ENCODE results near the gene STARD8.
A peak's percentile ranks its signal among the peaks of the same experiment; 100 is the strongest.
"Not testable (repeated sequence)": the region's sequence is repeated elsewhere in the genome, so short reads cannot be mapped to it uniquely, and the experiment has no call there.

STARD8 gene, protein sequence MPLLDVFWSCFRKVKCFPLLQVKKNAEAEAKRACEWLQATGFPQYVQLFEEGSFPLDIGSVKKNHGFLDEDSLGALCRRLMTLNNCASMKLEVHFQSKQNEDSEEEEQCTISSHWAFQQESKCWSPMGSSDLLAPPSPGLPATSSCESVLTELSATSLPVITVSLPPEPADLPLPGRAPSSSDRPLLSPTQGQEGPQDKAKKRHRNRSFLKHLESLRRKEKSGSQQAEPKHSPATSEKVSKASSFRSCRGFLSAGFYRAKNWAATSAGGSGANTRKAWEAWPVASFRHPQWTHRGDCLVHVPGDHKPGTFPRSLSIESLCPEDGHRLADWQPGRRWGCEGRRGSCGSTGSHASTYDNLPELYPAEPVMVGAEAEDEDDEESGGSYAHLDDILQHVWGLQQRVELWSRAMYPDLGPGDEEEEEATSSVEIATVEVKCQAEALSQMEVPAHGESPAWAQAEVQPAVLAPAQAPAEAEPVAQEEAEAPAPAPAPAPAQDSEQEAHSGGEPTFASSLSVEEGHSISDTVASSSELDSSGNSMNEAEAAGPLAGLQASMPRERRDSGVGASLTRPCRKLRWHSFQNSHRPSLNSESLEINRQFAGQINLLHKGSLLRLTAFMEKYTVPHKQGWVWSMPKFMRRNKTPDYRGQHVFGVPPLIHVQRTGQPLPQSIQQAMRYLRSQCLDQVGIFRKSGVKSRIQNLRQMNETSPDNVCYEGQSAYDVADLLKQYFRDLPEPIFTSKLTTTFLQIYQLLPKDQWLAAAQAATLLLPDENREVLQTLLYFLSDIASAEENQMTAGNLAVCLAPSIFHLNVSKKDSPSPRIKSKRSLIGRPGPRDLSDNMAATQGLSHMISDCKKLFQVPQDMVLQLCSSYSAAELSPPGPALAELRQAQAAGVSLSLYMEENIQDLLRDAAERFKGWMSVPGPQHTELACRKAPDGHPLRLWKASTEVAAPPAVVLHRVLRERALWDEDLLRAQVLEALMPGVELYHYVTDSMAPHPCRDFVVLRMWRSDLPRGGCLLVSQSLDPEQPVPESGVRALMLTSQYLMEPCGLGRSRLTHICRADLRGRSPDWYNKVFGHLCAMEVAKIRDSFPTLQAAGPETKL

DNA sequence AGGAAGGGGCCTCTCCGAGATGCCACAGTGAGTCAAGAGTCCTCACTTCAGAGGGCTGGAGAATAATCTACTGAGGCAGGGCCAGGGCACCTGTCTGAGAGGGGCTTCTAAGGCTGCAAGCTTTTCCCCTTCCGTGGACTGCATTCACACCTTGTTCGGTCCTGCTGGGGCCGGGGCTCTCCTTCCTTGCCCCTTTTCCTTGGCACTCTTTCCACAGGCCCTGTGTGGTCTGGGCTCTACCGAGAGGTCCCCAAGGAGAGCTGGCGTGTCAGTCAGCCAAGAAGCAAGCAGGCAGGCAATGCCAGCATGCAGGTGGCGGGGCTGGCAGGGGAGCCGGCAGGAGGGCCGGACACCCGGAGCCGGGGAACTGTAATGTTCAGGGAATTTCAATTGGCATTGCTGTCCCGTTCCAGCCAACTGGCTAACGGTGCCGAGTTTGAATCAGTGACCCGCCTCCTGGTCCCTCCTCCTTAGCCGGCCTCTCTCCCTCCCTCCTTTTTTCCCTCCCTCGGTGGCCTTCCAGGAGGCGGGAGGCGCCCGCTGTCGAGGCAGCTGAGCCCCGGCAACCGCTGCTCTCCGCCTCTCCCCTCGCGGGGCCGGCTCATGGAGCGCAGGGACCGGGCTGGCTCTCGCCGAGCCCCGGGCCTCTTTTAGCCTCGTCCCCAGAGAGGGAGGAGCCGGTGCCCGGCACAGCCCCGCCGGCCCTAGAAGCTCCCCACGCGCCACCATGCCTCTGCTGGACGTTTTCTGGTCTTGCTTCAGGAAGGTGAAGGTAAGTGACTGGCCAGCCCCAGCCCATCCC lies at the start of gene STARD8:
Gene STARD8 (plus strand): TSS at position 511 of the 802 bp plus-strand sequence. CDS start 217 bp downstream, at position 728.
- no peak for DNase-seq (ENCODE audit: low spot score)

DNA sequence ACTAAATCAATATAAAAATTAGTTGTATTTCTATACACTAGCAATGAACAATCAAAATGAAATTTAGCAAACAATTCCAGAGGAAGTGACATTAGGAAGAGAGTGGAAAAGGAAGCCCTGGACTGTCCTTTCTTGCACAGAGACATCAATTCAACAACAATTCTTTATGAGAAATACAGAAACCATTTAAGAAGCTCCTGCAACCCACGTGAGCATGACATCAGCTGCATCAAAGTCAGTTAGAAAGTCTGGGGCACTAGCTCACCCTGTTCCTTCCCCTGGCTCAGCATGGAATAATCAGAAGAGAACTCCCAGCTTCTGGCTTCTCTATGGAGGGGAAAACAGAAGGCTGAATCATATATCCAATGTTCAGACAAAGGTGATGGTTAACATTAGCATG lies 48.6 kb upstream of the STARD8 start:
- no peak for DNase-seq (ENCODE audit: low spot score)

DNA sequence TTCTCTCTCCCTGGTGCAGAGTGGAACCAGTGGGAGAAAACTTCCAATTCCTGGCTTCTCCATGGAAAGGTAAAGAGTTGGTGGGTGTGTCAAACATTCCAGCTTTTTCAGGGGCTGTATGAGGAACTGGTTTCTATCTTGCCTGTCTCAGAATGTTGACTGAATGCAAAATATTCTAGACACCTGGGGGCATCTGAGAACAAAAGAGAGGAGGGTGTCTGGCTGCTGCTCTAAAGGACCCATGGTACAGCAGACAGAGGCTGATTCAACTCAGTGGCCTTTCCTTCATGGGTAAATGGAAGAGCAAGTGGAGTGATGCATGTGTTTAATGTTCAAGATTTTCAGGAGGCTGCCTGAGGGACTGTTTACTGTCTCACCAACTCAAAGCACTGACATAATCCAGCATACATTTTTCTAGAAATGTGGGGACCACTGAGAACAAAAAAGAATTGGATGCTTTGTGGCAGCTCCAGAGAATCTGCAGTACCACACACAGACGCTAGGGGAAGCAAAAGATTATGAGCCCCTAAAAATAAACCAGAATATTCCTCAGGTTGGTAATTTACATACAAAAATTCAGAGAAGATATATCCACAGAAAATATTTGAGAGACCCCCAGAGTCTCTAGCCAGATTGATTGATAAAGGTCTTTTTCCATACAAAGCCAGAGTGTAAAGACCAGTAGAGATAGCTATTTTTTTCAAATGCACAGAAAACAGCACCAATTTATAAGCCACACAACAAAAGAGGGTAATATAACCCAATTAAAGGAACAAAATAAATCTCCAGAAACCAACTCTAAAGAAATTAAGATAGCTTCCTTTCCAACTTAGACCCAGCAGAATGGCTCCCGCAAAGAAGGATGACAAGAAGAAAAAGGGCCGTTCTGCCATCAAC lies 48.0 kb upstream of the STARD8 start:
- DNase-seq (ENCODE audit: low spot score), result peak; percentile 6

DNA sequence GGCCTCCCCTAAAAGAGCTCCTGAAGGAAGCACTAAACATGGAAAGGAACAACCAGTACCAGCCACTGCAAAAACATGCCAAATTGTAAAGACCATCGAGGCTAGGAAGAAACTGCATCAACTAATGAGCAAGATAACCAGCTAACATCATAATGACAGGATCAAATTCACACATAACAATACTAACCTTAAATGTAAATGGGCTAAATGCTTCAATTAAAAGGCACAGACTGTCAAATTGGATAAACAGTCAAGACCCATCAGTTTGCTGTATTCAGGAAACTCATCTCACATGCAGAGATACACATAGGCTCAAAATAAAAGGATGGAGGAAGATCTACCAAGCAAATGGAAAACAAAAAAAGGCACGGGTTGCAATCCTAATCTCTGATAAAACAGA lies 43.2 kb upstream of the STARD8 start:
- not testable (repeated sequence) for DNase-seq (ENCODE audit: low spot score)

DNA sequence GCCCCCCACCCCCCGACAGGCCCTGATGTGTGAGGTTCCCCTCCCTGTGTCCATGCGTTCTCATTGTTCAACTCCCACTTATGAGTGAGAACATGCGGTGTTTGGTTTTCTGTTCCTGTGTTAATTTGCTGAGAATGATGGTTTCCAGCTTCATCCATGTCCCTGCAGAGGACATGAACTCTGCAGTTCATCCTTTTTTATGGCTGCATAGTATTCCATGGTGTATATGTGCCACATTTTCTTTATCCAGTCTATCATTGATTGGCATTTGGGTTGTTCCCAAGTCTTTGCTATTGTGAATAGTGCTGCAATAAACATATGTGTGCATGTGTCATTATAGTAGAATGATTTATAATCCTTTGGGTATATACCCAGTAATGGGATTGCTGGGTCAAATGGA lies 32.7 kb upstream of the STARD8 start:
- DNase-seq (ENCODE audit: low spot score), result not testable (repeated sequence)

DNA sequence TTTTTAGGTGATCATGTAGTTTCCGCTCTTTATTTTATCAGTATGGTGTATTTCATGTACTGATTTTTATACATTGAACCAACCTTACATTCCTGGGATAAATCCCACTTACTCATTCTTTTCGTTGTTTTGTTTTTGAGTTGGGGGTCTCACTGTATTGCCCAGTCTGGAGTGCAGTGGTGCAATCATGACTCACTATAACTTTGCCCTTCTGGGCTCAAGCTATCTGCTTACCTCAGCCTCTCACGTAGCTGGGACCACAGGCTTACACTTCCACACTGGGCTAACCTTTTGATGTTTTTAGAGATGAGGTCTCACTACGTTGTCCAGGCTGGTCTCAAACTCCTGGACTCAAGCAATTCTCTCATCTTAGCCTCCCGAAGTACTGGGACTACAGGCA lies 19.5 kb upstream of the STARD8 start:
- DNase-seq (ENCODE audit: low spot score), result no peak

DNA sequence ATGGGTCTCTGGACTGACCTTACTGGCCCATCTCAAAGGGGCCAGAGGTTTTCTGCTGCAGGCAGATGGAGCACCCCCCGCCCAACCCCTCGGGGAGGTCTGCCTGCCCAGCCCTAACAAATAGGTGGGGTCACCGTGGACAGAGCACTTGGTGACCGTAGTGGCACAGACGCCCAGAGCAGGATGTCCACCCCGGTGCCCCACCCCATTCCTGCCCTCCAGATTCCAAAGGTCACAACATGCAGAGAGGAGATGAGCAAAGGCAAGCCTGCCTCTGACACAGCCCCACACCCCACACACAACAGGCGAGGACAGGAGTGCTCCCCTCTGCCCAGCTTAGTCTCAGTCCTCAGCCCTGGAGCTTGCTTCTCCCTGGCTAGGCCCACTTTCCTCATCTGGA lies 17.5 kb upstream of the STARD8 start:
- DNase-seq (ENCODE audit: low spot score), result not testable (repeated sequence)

DNA sequence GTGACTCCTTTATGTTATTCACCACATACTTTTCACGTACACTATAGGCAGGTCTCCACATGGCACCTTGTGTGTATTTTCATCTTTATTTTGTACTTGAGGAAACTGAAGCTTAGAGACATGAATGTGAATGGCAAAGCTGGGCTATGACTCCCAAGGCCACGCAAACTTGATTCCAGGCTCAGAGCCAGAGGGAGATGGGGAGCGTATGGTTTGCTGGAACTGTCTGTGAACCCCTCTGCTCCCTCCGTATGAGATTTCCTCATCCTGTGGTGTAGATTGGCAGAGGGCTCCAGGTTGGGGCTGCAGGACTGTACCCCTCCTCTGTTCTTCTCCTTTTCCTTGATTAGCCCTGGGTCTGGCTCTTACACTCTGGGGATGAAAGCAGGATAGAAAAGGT lies 16.1 kb upstream of the STARD8 start:
- no peak for DNase-seq (ENCODE audit: low spot score)

DNA sequence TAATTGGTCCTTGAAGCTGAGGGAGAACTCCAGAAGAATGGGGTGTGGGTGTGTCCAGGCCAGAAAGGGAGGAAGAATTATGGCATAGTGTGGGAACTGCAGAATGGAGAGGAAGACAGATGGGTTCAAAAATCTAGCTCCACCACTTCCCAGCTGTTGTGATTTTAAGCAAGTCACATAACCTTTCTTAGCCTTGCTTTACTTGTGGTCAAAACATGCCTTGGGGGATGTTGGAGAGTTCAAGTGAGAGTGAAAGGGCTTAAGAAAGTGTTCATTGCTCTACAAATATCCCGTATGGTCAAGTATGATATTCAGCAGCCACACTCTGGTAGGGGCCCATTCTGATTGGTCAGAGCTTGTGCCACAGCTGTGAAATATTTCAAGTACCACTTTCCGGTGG lies 15.0 kb upstream of the STARD8 start:
- no peak for DNase-seq (ENCODE audit: low spot score)

DNA sequence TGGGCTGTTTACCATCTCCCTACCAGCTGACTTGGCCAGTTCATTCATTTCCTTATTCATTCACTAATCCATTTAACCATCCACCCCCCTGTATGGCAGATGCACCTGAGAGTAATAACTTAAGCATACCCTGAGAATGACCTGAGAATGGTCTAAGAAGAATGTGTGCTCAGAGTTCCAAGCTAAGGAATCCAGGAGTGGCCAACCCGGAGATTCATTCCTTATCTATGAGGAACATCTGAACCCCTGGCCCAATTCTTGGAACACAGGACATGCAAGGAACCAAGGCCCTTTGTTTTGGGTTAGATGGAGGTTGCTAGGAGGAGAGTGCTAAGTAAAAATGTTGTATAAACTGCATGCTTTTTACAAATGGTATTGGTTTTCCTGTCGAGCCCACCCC lies 13.5 kb upstream of the STARD8 start:
- no peak for DNase-seq (ENCODE audit: low spot score)

DNA sequence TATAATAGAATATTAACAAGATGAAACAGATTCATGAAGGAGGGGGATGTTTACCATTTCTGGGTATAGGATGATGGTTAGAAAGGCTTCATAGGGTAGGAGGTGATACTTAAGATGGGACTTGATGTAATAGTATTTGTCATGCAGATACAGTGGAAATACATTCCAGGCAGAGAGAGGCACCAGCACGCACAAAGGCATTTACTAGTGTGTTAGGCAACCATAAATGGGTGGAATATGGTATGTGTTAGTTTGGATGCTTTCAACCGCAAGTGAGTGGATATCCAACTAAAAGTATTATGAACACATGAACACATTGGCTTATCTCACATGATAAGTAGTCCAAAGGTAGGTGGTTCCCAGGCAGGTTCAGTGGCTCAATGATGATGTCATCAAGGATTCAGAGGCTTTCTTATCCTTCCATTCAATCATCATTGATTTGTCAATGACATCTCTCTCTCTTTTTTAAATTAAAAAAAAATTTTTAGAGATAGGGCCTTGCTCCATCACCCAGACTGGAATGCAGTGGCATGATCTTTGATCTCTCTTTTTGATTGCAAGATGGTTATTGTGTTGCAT lies 12.7 kb upstream of the STARD8 start:
- no peak for DNase-seq (ENCODE audit: low spot score)

DNA sequence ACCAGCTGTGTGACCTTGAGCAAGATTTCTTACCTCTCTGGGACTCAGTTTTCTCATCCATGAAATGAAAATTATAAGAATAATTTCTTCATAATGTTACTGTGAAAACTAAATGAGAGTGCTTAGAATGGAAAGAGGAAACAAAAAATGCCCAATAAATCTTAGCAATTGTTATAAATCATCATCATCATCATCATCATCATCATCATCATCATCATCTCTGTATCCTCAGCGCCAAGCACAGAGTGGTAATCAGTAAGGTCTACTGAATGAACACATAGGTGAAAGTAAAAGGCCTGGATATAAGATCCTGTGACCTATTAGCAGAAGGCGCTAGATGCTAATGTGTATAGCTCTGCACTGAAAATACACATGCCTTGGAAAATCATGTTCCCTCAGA lies 6.8 kb upstream of the STARD8 start:
- DNase-seq (ENCODE audit: low spot score), result no peak

DNA sequence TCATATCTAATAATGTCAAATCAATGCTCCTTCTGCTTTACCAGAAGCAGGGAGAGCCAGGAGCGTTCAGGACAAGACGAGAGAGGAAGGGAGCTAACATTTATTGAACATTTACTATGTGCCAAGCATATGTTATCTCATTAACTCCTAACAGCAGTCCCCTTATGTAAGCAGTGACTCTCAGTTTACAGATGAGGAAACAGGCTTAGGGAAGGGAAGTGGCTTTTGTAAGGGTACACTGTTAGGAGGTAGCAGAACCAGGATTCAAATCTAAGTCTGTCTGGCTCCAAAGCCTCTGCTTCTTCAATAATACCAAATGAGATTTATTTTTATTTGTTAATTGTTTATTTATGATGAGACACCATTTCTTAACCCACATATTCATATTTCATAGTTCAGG lies 2.6 kb upstream of the STARD8 start:
- DNase-seq (ENCODE audit: low spot score), result no peak

DNA sequence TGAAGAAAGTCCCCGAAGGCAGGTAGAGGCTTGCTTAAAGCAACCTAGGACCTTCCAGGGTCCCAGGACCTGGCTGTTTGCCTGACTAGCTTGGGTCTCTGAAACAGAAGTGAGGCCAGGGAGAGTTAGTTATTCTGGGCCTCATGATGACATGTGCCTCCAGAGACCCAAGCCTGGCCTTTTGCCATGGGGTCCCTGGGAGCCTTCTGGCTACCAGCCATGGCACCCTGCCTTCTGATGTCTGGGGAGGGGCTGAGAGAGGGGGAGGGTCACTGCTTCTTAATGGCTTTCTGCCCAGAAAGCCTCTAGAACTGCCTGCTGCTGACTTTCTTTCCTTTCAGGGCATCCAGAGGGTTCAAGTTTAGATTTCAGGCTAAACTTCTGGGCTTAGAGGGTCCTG lies 1.0 kb upstream of the STARD8 start:
- no peak for DNase-seq (ENCODE audit: low spot score)

DNA sequence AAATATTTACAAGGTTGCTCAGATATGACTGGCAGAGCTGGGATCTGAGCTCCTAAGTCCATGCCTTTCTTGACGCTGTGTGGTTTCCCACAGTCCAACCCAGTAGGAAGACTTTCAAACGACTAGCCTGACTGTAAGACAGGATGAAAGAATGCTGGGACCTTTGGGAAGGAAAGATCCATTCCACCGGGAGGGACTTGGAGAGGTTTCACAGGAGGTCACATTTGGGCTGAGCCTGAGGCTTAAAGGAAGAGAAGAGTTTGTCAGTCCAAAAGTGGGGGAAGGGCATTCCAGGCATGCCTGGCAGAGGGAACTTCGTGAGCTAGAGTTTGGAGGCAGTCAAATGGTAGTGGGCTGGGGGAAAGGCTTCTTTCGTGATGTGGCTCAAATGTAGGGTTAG lies 1.5 kb downstream of the STARD8 start:
- no peak for DNase-seq (ENCODE audit: low spot score)

DNA sequence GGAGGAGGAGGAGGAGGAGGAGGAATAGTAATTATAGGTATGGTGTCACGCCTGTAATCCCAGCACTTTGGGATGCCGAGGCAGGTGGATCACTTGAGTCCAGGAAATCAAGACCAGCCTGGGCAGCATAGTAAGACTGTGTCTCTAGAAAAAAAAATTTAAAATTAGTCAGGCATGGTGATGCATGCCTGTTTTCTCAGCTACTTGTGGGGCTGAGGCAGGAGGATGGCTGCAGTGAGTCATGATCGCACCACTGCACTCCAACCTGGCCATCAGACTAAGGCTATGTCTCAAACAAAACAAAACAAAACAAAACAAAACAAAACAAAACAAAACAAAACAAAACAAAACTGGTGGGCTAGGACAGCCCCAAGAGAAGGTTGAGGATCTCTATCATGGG lies 3.0 kb downstream of the STARD8 start:
- no peak for DNase-seq (ENCODE audit: low spot score)

DNA sequence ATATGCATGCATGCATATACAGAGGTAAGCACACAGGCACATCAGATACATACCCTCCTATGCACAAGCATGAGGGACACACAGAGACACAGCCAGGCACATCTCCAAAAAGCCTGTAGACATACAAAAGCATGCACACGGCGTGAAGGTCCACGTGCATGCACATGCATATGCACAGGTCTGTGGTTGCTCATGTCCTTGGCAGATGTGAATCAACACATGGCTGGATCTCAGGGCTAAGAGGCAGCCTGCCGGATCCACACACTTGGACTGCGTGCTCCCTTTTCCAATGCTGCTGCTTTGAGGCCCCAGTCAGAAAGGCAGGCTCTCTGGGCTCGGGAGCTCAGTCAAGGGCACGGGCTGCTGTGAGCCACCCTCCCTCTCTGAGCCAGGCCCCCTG lies 3.6 kb downstream of the STARD8 start:
- DNase-seq (ENCODE audit: low spot score), result no peak

DNA sequence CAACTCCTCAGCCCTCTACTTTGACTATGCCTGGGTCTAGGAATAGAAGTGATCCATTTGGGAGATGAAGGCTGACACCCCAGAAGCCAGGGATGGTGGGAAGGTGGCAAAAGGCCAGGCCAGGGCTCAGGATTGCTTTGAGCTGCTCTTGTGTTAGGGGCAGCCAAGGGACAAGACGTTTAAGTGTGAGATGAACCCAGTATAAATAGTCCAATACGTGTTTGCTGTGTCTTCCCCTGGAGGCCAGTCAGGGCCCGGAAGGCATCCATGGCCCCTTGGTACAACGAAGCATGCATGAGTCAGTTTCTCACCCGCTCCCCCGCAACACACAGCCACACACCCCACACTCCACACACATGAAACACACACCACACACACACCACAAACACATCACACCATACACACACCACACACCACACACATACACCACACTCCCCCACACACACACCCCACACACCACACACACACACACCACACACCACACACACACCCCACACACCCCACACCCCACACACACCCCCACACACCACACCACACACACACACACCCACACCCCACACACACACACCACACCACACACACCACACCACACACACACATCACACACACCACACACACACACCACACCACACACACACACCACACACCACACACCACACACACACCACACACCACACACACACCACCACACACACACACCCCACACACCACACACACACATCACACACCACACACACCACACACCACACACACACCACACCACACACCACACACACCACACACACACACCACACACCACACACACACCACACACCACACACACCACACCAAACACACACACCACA lies 5.1 kb downstream of the STARD8 start:
- no peak for DNase-seq (ENCODE audit: low spot score)

DNA sequence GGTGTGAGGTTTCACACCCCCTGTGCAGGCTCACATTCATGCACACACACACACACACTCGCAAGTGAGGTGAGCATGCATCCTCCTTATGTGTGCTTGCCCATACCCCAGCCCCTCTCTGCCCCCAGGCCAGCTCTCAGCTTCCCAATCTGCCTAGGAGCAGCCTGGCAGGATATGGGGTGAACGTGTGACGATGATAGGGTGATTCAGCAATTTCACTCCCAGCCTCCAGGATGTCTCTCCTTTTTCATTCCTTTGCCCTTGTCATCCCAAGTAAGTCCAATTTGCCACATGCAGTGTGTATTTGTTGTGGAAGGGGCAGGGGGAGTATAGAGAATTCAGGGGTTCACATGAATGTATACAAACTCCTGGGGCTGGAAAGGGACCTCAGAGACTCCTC lies 7.2 kb downstream of the STARD8 start:
- DNase-seq (ENCODE audit: low spot score), result no peak

DNA sequence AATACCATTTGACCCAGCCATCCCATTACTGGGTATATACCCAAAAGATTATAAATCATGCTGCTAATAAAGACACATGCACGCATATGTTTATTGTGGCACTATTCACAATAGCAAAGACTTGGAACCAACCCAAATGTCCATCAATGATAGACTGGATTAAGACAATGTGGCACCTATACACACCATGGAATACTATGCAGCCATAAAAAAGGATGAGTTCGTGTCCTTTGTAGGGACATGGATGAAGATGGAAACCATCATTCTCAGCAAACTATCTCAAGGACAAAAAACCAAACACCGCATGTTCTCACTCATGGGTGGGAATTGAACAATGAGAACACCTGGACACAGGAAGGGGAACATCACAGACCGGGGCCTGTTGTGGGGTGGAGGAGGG lies 9.0 kb downstream of the STARD8 start:
- DNase-seq (ENCODE audit: low spot score), result not testable (repeated sequence)
